Muscle layer of duodenum (tissue), 2 donors: ENCODE data around the gene CLEC18A.

Experiments
- H3K27ac ChIP-seq: one replicate; pipeline ENCODE4 v1.7.0; 2013; ENCODE audit warnings: mild to moderate bottlenecking, low read length
- H3K27me3 ChIP-seq: one replicate; pipeline ENCODE4 v1.7.0; 2013; ENCODE audit warnings: low read depth, mild to moderate bottlenecking, control low read depth, low read length
- H3K36me3 ChIP-seq, 2 donors: one replicate each; pipeline ENCODE4 v1.7.0; 2013; ENCODE audit warnings: low read length in 2 of 2, control low read depth in 1 of 2, mild to moderate bottlenecking in 1 of 2; ENCODE audit not compliant: insufficient read depth in 2 of 2, control insufficient read depth in 1 of 2
- H3K4me1 ChIP-seq, 2 donors: one replicate each; pipeline ENCODE4 v1.7.0; 2013; ENCODE audit warnings: low read length in 2 of 2, mild to moderate bottlenecking in 2 of 2, control low read depth in 1 of 2, moderate library complexity in 1 of 2; ENCODE audit not compliant: insufficient read depth in 2 of 2, control insufficient read depth in 1 of 2
- H3K4me3 ChIP-seq, 2 donors: one replicate each; pipeline ENCODE4 v1.7.0; 2013; ENCODE audit warnings: low read length in 2 of 2, low read depth in 1 of 2, mild to moderate bottlenecking in 1 of 2
- H3K9me3 ChIP-seq, 2 donors: one replicate each; pipeline ENCODE4 v1.7.0; 2013; ENCODE audit warnings: low read length in 2 of 2, control low read depth in 1 of 2, mild to moderate bottlenecking in 1 of 2; ENCODE audit not compliant: control insufficient read depth in 1 of 2
- donor health status: healthy.

The CLEC18A gene

DNA sequence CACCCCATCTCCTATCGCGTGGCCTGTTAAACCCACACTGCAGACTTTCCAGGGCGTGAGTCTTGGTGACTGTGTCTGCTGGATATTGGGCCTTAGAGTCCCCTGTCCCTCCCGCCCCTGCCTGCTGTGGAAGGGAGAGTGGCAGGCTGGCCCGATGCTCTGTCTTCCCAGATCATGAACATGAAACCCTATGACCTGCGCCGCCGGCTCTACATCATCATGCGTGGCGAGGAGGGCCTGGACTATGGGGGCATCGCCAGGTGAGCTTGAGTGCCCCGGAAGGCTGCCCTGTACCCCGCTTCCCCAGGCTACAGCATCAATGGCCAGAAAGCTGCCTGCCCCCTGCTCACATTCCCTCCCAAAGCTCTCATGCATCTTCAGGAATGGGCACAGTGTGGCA lies 19.5 kb upstream of the CLEC18A start:
- no peaks in the 10 kb centered on the region for H3K27me3 ChIP-seq
- H3K4me3 ChIP-seq, result no peak overlapping the region
- peaks cover 48 to 78% of the 10 kb centered on the region in 2 donors for H3K36me3 ChIP-seq
- no peaks in the 10 kb centered on the region for H3K9me3 ChIP-seq
- H3K4me1 ChIP-seq, result peaks cover 0 to 4% of the 10 kb centered on the region in 2 donors
- no peak overlapping the region for H3K27ac ChIP-seq

DNA sequence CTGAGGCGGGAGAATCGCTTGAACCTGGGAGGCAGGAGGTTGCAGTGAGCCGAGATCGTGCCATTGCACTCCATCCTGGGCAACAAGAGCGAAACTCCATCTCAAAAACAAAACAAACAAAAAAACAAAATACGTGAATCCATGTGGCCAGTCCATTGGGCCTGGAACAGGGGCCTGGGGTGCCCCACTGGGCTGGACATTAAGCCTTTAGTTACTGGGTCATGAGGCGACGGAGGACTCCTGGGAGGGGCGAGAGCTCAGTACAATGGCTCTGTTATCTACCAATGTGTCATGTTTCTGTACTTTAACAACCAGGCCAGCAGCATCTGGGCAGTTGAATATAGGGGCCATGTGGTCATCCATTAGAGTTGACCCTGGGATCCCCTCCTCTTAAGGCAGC lies 18.9 kb upstream of the CLEC18A start:
- no peaks in the 10 kb centered on the region for H3K27me3 ChIP-seq
- H3K4me1 ChIP-seq, result peaks cover 0 to 4% of the 10 kb centered on the region in 2 donors
- peaks cover 54 to 78% of the 10 kb centered on the region in 2 donors for H3K36me3 ChIP-seq
- no peak overlapping the region for H3K4me3 ChIP-seq
- no peaks in the 10 kb centered on the region for H3K9me3 ChIP-seq
- H3K27ac ChIP-seq, result no peak overlapping the region

DNA sequence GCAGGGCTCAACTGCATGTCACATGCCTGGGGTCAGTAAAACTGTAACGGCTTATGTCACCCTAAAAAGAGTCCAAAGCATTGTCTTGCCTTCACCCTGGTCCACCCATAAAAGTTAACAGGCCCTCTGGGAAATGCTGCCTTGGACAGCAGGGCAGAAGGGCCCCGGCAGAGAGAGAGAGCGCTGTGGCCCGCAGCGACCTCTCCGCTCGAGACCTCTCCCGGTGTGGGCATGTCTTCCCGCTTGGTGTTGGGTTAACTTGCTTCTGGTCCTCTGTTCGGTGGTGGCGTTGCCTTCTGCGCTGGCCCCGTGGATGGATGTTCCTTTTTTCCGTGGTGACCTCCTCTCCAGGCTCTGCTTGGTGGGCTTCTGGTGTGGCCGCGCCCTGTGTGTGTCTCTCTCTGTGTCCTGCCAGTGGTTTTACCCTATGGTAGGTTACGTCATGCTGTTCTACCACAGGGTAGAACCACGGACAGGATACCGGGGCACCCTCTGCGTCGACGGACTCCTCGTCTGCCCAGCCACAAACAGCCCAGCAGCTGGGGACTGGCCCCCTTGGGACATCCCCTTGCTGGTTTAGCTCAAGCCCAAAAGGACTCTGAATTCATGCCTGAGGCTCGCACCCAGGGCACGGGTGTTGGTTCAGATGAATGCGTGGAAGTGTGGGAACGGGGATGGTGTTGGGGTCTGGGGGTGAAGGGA lies 18.3 kb upstream of the CLEC18A start:
- H3K27ac ChIP-seq, result no peak overlapping the region
- H3K36me3 ChIP-seq, result peaks cover 54 to 82% of the 10 kb centered on the region in 2 donors
- peaks cover 0 to 4% of the 10 kb centered on the region in 2 donors for H3K4me1 ChIP-seq
- H3K9me3 ChIP-seq, result no peaks in the 10 kb centered on the region
- H3K27me3 ChIP-seq, result no peaks in the 10 kb centered on the region
- no peak overlapping the region for H3K4me3 ChIP-seq

DNA sequence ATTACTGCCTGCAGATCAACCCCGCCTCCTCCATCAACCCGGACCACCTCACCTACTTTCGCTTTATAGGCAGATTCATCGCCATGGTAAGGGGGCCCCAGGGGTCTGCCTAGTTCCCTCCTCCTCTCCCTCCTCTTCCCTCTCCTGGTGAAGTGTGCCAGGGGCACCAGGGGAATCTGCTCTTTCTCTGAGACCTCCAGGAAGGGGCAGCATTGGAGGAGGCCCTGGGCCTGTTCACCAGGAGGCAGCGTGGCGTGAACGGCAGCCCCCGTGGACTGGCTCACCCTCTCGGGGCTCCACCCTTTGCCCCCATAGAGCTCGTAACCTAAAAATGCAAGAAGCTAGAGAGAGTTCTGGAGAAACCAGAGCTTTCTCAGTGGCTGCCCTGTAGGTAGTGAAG lies 17.1 kb upstream of the CLEC18A start:
- H3K27ac ChIP-seq, result no peak overlapping the region
- H3K4me1 ChIP-seq, result peaks cover 0 to 4% of the 10 kb centered on the region in 2 donors
- no peaks in the 10 kb centered on the region for H3K27me3 ChIP-seq
- H3K9me3 ChIP-seq, result no peaks in the 10 kb centered on the region
- no peak overlapping the region for H3K4me3 ChIP-seq
- H3K36me3 ChIP-seq, result peaks cover 63 to 94% of the 10 kb centered on the region in 2 donors

DNA sequence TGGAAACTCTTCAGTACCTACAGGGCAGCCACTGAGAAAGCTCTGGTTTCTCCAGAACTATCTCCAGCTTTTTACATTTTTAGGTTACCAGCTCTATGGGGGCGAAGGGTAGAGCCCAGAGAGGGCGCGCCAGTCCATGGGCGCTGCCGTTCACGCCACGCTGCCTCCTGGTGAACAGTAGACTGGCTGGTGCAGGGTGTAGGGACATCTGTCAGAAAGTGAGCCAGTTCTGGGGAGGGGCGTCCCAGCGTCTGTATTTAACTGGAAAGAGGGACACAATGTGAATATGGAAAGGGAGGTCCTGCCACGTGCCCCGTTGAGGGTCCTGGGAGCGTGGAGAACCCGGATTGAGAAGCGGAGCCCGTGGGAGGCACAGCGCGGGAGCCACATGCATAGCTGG lies 16.4 kb upstream of the CLEC18A start:
- H3K27me3 ChIP-seq, result no peaks in the 10 kb centered on the region
- H3K27ac ChIP-seq, result no peak overlapping the region
- no peaks in the 10 kb centered on the region for H3K9me3 ChIP-seq
- peaks cover 0 to 4% of the 10 kb centered on the region in 2 donors for H3K4me1 ChIP-seq
- H3K36me3 ChIP-seq, result peaks cover 62 to 96% of the 10 kb centered on the region in 2 donors
- no peak overlapping the region for H3K4me3 ChIP-seq

DNA sequence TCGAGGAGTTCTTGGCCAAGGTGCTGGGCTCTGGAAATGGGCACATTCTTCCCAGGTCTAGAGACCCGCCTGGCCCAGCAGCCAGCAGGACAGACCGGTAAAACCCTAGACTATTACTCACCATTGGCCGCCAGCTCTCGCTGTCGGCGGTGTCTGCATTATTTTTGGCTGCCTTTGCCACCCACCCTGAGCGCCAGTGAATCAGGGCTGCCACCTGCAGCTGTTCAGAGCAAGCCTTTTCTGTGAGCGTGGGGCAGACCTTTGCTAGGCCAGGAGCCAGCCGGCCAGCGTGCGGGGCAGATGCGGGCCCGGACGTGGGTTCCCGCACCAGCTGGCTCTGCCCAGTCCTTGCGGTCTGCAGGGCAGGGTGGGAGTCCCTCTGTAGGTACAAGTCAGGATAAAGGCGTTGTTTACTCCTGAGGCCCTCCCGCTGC lies 15.8 kb upstream of the CLEC18A start:
- Histone ChIP-seq H3K4me3 (no peak overlapping the region), H3K36me3 (peaks cover 58 to 97% of the 10 kb centered on the region in 2 donors), H3K9me3 (no peaks in the 10 kb centered on the region), H3K27ac (no peak overlapping the region), H3K27me3 (no peaks in the 10 kb centered on the region), H3K4me1 (no peaks in the 10 kb centered on the region)

DNA sequence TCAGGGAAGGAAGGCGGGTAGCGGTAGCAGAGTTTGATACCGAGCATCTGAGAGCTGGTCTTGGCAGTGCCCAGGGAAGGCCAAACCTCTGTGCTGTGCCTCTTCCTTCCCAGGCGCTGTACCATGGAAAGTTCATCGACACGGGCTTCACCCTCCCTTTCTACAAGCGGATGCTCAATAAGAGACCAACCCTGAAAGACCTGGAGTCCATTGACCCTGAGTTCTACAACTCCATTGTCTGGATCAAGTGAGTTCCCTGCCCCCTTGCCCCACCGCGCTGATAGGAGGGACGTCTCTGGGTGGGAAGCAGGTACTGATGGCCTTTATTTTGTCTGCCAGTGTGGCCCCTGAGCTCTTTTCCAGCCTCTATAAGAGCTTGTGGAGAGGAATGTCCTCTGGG lies 15.4 kb upstream of the CLEC18A start:
- H3K4me3 ChIP-seq, result no peak overlapping the region
- H3K36me3 ChIP-seq, result peaks cover 58 to 100% of the 10 kb centered on the region in 2 donors
- no peaks in the 10 kb centered on the region for H3K9me3 ChIP-seq
- no peaks in the 10 kb centered on the region for H3K4me1 ChIP-seq
- no peaks in the 10 kb centered on the region for H3K27me3 ChIP-seq
- no peak overlapping the region for H3K27ac ChIP-seq

DNA sequence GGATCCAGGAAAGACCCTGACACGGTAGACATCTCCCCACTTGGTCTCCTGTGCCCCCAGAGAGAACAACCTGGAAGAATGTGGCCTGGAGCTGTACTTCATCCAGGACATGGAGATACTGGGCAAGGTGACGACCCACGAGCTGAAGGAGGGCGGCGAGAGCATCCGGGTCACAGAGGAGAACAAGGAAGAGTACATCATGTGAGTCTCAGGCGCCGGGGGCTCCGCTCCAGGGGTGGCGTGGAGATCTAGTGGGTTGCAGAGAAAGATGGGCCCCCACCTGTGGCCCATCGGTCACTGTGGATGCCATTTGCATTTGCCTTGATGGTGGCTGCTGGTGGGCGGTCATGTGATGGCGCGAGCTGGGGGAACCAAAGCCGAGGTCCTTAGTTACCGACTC lies 14.9 kb upstream of the CLEC18A start:
- H3K27ac ChIP-seq, result no peak overlapping the region
- H3K9me3 ChIP-seq, result no peaks in the 10 kb centered on the region
- no peaks in the 10 kb centered on the region for H3K27me3 ChIP-seq
- H3K4me3 ChIP-seq, result no peak overlapping the region
- no peaks in the 10 kb centered on the region for H3K4me1 ChIP-seq
- peaks cover 57 to 100% of the 10 kb centered on the region in 2 donors for H3K36me3 ChIP-seq

DNA sequence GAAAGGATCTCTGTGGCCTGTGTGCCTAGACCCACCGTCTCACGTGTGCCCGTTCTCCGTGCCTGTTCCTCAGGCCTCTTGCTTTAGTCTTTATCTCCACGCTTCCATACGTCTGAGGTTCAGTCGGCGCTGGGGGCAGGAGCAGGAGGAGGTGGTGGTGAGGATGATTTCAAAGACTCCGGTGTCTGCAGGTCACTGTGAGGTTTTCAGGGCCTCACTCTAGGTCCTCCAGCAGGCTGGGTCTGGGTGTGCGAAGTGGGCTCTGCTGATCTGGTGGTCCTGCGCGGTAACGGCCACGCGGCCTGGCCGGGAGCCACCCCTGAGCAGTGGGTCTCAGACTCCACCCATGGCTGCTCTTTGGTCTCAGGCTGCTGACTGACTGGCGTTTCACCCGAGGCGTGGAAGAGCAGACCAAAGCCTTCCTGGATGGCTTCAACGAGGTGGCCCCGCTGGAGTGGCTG lies 14.4 kb upstream of the CLEC18A start:
- no peaks in the 10 kb centered on the region for H3K9me3 ChIP-seq
- no peaks in the 10 kb centered on the region for H3K4me1 ChIP-seq
- no peak overlapping the region for H3K4me3 ChIP-seq
- H3K27me3 ChIP-seq, result no peaks in the 10 kb centered on the region
- H3K36me3 ChIP-seq, result peaks cover 54 to 95% of the 10 kb centered on the region in 2 donors
- no peak overlapping the region for H3K27ac ChIP-seq

DNA sequence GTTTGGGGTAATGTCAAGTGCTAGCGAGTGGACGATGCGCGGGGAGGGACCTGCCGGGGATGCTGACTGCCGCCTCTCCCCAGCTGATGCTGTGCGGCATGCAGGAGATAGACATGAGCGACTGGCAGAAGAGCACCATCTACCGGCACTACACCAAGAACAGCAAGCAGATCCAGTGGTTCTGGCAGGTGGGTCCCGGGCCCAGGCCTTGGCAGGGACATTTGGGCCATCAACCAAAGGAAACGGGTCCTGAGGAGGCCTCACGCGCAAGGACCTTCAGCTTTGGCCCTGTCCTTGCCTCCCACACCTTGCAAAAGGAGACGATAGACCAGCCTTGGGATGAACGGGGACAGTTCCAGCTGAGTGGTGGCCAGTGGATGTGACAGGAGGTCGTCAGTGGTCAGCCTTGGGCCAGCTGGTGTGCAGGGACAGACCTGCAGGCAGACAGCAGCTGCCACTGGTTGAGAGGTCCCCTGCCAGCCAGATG lies 13.6 kb upstream of the CLEC18A start:
- Histone ChIP-seq H3K27ac (no peak overlapping the region), H3K9me3 (no peaks in the 10 kb centered on the region), H3K27me3 (no peaks in the 10 kb centered on the region), H3K36me3 (peaks cover 51 to 88% of the 10 kb centered on the region in 2 donors), H3K4me1 (peaks cover 0 to 4% of the 10 kb centered on the region in 2 donors), H3K4me3 (no peak overlapping the region)

DNA sequence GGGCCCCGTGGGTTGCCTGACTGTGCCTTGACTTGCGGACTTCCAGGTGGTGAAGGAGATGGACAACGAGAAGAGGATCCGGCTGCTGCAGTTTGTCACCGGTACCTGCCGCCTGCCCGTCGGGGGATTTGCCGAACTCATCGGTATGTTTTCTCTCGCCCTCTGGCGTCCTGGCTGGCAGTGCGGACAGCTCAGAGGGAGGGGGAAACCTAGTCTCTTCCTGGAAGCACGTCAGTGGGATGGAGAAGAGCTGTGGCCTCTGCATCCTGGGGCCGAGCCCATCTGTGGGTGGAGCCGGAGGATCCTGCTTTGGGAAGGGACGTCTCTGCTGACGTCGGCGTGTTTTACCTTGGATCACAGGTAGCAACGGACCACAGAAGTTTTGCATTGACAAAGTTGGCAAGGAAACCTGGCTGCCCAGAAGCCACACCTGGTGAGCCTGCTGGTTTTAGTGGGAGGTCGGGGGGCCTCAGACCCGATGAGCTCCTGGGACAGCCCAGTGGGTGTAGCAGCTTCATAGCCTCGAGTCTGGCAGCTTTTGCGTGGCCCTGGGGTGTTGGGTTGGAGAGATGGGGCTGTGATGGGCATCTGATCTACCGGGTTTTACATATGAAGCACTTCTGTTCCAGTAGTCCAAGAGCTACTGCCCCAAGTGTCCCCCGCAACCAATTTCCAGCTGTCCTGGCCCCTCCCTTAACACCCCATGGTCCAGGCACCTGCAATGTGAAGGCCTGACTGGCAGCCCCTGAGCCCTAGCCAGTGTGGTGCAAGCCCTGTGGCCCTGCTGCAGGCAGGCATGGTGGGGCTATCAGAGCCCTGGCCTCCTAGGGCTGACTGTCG lies 11.9 kb upstream of the CLEC18A start:
- no peaks in the 10 kb centered on the region for H3K27me3 ChIP-seq
- peaks cover 40 to 71% of the 10 kb centered on the region in 2 donors for H3K36me3 ChIP-seq
- no peak overlapping the region for H3K27ac ChIP-seq
- H3K4me3 ChIP-seq, result no peak overlapping the region
- no peaks in the 10 kb centered on the region for H3K9me3 ChIP-seq
- peaks cover 0 to 4% of the 10 kb centered on the region in 2 donors for H3K4me1 ChIP-seq
